GM15510 (cell line): Measurements from ENCODE around the gene KIAA0825.

Source experiments
- POLR2A ChIP-seq: IDR thresholded peaks from 3 replicates; pipeline ENCODE4 v1.6.1; 2011; ENCODE audit warnings: borderline replicate concordance; ENCODE audit not compliant: insufficient read length; ENCODE audit errors: extremely low read depth

The KIAA0825 gene

DNA sequence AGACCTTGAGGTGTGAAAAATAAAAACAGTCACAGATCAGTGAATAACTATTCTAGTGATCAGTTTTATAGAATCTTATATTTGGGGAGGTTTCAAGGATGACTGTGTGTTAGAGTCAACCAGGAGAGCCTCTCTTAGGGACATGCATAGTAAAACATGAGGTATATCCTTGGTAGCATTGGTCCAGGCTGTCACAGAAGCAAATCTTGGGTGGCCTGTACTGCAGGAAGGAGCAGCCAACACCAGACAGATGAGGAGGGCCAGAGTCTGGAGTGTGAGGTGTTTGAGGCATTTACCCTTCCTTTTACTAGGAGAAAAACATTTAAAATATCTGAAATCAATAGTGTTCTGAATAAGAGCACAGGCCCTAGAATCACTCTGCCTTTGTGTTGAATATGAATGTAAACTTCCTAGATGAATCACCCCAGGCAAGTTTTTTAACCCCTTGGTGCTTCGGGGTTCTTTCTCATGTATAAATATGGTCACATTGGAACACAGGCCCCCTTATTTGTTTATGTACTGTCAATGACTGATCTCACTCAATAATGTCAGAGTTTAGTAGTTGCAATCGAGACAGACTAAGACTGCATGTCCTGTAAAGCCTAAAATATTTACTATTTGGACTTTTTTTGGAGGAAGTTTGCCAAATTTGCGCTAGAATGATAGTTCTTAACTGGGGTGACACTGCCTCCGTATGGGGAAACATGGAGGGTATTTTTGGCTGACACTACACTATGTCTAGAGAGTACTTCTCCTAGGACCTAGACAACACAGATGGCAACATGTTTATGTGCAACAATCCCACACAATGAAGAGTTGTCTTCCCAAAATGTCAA lies 460.5 kb downstream of the KIAA0825 start:
- no peak for TF ChIP-seq POLR2A

GRCh38 chr5:94154672-94155071 lies 463.7 kb downstream of the KIAA0825 start:
- TF ChIP-seq POLR2A = no peak

DNA sequence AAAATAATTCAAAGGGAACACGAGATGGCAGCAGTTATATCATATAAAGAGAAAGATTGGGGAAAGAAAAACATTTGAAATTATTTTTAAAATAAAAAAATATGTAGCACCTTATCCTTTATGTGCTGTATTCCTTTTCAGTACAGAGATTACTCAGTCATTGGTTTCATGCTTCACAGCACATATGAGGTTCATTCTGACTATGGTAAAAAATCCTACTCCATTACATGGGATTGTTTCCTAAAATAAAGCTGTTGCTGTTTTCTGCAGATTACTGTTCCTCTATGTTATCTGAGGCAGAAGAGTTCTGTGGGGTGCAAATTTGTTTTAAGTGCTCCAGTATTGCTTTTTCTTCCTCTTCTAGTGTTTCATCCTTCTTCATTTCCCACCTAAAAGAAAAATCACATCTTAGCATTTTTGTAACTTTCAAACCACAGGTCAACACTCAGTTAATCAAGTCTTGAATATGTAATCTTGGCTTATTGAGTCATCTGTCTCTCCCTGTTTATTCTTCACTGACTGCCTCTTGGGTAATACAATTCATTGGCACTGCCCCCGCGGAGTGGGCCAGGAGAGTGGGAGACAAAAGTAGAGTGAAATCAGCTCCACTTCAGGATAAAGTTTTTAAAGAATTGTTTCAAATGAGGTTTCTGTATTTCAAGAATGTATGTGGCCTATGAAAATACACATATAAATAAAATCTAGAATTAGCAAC lies 464.5 kb downstream of the KIAA0825 start:
- TF ChIP-seq POLR2A = no peak

GRCh38 chr5:94140300-94140699 lies 478.1 kb downstream of the KIAA0825 start:
- TF ChIP-seq POLR2A = no peak

- no peak for TF ChIP-seq POLR2A
Observed at GRCh38 chr5:94130077-94130476, 488.3 kb downstream of the KIAA0825 start.

- TF ChIP-seq POLR2A = no peak
Observed at GRCh38 chr5:94125107-94125506, 493.3 kb downstream of the KIAA0825 start.

DNA sequence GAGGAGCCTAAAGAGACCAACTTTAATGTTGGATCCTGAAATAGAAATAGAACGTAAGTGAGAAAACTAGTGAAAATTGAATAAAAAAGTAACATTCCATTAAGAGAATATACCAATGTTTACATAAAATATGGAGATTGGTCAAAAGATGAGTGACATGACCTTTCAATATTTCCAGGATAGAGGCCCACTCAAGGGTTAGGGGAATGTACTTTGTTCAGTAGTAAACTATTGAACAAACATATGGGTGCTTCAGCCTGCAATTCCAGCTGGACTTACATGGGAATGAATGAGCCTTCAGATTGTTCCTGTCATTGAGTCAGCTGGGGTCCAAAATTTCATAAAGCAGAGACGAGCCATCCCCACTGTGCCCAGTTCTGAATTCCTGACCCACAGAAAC lies 505.3 kb downstream of the KIAA0825 start:
- no peak for TF ChIP-seq POLR2A

DNA sequence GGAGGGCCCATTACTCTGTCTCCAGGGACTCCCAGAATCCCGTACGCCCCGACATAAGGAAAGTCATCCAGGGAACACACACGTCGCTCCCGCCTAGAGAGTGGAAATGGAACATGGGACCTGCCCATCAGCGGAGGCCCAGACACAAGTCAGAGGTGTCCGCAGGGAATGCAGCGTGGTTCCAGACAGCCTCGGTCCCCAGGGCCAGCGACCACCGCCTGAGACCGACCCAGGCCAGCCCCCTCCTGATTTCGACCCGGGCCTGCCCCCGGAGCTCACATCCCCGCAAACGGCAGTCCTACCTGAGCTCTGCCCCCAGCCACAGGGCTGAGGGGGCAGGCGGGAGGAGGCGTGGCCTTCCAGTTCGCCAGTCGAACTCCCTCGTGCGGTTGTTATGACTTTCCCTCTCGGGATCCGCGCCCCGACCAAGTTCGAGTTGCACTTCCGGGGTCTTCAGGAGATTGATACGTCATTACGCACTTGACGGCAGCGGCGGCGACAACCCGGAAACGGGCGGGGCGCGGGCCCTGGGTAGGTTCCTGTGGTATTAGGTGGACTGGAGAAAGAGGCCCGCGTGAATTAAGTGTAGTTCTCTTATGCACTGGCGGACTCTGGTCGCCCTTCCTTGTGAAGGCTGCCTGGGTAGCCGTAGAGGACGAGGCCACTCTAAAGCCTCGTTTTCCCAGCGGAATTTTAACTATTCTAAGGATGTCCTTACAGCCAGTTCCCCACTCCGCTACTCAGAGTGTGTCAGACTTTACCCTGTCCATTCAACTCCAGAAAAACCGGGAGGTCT lies 507.0 kb downstream of the KIAA0825 start:
- peak; percentile 68 for TF ChIP-seq POLR2A

- TF ChIP-seq POLR2A = no peak
Observed at GRCh38 chr5:94103514-94104245, 514.7 kb downstream of the KIAA0825 start.
